GM10847 (cell line): ENCODE measurements around the gene MTCH1.

Experiments
- POLR2A ChIP-seq: IDR thresholded peaks from 2 replicates; pipeline ENCODE4 v1.6.1; 2011; ENCODE audit not compliant: insufficient read length; ENCODE audit errors: extremely low read depth

Gene MTCH1

DNA sequence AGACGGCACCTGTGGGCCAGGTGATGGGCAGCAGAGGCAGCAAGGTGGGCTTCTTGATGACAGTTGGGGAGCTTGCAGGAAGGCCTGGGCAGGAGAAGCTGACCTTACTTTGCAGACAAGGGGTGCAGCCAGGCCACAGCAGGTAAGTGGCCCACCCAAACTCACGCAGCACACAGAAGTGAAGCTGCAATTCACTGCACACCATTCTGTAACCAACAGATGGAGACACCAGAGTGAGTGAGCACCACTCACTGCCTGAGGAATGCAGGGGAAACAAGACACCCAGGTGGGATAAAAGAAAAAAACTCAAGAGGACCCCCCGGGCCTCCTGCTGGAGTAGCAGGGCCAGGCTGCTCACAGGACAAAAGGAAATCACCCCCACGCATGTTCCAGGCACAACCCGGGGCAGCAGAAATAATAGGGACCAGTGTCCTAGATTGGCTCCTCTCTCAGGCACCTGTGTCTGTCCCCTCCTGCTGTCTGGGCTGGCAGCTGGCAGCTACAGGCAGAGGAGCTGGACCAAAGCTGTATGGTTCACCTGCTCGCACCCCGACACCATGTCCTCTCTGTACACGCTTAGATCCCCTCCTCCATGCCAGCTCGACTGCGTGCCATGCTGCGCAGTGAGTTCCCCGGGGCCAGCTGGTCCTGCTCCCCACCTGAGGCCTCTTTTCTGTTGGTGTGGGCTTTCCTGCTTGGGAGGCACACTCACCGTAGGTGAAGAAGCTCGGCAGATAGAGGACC is 4.9 kb downstream of the MTCH1 start:
- TF ChIP-seq POLR2A = no peak

DNA sequence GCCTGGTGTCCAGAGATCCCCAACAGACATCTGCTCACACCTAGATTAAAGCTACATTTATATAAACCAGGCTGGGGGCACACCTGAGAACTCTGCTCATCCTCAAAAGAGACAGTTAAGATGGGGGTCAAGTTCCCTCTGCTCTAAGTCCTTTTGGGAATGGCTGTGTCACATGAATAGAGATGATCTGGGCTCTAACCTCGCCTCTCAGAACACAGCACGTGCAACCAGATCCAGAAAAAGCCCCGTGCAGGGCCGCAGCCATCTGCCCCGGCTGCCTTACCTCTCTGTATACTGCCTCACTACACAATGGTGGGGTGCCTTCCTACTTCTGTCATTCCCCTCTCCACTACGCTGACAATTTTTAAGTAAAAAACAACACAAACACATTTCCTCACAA is 5.9 kb downstream of the MTCH1 start:
- TF ChIP-seq POLR2A = no peak

DNA sequence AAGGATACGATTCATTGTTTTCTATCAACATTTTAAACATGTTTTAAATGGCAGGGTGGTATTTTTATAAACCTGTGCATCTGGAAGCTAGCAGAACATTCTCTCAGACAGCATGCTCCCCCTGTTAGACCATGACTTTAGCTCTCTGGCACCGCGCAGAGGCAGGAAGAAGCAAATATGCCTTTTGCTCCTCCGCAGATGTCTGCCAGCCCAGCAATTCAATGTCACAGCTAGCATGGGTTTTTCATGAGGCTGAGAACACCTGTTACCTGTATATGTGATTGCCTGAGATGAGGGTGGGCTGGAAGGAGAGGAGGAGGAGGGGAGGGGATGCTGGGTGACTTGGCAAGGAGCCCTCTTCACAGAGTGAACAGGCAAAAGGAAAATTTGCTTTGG is 6.7 kb downstream of the MTCH1 start:
- TF ChIP-seq POLR2A = no peak

DNA sequence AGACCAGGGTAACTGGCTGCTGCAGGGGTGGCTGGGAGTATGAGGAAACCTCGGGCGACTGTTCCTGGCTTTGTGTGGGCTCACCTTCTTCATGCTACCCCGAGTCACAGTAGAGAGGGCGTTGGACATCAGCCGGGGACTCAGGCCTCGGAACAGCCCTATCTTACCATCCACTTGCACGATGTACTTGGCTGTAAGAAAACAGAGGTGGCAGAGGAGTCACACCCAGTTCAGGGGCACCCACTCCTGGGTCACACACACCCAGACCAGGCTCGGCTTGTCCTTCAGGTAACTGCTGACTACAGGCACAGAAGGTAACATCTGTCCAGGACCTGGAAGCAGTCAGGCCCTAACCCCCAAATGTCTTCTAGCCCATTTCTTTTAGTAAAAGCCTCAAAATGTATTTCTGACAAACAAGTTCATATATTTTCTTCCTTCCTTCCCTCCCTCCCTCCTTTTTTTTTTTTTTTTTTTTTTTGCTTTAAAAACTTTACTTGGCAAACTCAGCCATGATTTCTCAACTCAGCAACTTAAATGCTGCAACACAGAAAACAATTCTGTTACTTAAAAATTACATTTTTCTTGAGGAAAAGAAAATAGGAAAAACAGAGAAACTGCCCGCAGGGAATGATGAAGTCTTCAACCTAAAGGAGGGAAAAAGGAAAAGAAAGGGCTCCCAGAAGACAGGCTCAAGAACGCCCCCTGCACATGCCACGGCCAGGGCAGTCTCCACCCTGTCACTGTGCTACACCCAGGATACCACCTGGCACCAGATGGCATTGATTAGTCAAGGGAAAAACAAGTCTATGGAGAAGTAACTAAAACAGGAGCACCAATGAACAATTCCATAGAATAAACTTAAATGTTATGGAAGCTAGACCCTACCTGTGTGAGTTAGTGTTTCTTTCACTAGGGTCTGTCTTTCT is 7.3 kb downstream of the MTCH1 start:
- TF ChIP-seq POLR2A = no peak

DNA sequence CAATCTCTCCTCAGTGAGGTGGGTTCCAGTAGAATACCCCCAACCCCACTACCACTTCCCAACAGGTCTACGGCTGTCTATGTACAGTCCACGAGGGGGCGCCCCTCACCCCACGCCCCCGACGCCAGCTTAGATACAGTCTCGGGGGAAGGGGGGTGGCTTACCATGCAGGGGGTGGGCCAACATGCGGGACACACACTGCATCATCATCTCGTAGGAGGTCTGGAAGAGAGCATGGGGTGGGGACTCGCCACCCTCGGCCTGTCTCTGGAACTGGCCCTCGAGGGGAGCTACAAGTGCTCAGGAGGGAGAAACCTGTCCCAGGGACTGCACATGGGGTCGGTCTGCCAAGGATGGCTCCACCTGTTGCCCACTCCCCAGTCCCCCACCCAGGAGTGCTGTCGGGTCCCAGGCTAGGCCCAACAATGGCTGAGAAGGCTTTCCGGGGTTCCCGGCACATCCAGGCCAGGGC is 8.5 kb downstream of the MTCH1 start:
- no peak for TF ChIP-seq POLR2A

DNA sequence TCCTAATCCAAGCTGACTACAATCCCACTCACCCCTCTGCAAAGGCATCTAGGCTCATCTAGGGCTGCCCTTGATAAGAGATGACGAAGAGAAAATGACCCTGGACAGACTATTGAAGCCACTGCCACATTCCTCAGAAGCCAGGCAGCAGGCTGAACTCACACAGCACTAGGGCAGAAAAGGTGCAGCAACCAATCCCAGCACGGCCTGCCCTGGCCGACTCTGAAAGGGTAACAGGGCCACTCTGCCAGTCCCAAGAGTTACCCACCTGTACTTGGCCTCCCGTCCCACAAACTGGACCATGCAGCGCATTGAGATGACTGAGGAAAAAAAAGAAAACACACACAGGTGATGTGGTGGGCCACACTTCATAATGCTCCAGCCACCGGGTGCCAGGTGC is 9.1 kb downstream of the MTCH1 start:
- TF ChIP-seq POLR2A = no peak

DNA sequence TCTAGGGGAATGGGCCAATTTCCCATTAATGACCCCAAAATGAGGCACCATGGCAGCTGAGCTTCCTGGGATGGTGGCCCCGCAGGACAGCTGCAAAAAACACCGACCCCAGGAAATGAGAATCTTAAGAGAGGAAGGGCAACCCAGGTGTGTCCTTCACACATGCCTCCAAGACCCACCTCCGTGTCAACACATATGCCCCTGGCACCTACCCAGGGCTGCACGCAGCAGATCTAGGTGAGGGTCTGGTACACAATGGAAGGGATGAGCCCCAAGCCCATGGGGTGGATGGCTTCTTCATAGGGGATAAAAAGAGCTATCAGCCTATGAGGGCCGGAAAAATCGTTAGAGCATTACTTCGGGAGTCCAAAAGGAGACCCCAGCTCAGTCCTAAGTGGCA is 9.5 kb downstream of the MTCH1 start:
- no peak for TF ChIP-seq POLR2A

DNA sequence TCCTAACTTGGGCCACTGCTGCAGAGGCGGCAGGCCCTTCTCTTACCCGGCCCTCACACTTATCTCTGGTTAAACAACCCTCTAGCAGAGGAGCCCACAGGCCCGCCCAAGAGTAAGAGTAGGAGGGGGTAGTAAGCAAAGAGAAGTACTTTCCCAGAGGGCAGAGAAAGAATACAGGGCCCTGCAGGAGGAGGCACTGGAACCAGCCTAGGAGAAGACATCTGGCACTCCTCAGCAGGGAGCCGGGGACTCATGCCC is 10.1 kb downstream of the MTCH1 start:
- no peak for TF ChIP-seq POLR2A

DNA sequence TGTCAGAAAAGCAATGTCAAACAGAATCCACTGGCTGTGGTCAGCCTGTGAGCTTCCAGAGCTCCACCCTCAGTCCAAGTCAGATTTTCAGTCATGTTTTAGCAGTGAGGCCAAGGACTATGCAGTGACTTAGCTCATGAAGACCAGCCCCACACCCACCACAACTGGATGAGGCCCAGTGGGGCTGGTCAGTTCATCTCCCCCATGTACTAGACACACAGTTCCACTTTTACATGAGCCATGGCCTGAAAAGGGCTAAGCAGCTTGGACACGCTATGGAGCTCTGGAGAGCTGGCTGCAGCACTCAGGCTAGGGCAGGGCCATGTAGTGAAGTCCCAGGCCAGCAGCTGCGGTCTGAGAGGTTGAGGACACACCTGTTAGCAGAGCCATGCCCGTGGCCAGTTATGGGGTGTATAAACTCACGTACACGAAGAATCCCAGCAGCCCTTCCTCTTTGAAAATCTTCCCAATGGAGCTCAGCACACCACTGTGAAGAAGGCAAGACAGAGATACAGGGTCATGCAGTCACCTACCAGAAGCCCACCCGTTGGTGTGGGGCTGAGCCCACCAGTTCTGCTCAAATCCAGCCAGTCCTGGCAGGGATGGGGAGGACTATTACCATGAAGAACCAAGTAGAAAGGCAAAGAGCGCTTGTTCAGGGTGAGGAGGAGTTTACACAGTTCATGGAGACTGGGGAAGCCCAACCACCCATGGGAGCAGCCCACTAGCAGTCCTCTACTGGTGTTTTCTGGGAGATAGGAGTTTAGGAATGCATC is 10.6 kb downstream of the MTCH1 start:
- no peak for TF ChIP-seq POLR2A

DNA sequence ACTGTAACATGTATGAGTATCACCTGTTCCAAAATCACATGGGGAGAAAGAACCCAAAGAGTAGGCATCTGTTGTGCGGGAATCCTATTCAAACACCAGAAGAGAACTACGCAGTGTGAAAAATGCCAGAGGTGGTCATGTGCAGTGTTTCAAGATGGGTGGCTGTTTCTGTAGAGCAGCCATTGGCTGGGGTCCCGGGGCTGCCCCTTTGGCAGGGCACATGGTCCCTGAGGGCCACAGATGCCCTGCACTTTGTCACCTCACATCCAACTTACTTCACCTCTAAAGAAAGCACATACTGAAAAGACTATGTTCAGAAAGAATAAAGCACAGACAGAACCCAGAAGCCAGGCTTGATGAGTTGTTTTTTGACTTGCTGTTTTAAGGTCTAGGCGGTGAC is 12.3 kb downstream of the MTCH1 start:
- no peak for TF ChIP-seq POLR2A

DNA sequence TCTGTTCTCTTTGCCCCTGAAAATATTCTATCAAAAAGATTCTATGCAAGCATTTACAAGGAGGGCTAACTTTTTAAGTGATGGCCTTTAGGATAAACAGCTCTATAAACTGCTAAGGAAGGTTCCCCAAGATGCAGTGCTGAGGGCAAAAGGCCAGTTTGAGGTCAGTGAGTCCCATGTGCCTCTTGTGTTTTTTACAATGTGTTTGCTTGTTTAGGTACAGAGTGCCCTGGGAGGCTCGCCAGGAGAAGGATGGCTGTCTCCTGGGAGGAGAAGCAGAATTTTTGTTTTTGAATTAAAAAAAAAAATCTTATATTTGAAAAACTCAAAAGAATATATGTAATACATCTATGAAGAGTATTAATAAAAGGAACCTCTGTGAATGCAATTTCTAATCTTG is 12.8 kb downstream of the MTCH1 start:
- no peak for TF ChIP-seq POLR2A

DNA sequence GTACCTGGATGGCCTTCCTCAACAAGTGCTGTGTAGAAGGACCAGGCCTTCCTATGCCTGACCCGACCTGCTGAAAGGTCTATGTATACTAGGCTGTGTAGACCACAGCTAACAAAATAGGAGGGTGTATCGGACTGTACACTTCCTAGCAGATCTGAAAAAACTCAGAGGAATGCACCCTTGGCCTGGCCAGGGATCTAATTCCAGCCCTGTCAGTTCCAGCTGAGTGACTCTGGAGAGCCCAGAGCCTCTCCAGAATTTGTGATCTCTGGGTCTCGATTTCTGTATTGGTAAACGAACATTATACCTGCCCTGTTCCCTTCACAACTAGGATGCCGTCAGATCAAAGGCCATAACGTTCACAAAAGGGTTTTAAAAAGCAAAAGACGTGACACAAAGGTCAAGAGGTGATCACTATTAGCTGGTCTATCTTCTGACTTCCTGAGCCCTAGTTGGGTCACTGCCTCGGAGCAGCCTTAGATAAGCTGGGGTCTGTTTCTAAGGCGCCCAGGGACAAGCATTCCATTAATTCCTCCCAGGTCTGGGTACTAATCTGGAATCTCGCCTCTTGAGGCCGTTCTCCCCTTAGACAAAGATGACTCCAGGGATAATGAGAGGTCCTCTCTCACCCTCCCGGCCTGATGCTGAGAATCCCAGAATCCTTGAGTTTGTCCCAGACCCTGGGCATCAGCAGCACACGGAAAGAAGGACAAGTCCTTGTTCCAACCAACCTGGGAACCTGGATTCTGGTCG is 13.9 kb downstream of the MTCH1 start:
- no peak for TF ChIP-seq POLR2A

DNA sequence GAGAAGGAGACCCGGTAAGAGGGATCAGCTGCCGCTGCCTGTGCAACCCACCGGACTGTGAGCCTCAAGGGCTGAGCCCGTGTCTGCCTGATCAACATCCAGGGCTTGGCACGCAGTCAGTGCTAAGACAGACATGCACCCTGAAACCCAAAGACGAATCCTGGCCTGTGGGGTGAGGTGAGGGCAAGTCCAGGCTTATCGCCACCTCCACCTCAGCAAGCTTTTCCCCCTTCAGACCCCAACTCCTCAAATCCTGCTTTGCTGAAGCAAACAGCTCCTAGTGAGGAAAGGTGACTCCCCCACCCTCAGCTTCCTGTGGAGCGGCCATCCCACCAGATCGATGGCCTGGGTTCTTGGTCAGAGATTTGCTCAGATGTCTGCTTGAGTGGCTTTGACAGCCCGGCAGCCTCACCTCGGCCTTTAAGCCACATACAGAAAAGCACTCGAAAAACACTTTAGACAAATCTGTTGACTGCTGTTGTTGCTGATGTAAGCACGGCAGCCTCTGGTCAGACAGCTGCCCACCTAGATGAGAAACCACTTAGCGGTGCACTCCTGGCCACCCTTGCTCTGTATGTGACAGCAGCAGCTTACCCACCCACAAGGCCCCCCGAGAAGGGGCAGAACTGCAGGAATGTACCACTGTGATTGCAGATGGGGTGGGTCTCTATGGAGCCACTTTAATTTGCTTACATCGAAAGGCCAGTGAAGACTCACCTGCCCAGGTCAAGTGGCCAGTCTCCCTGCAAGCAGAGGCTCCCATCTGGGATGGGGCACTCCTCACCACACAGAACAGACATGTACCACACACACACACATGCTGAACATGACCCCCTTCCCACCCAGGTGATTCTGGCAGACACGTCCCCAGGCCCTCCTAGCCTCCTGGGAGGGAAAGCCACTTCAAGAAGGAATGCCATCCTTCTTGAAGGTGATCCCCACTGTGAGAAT is 14.8 kb downstream of the MTCH1 start:
- TF ChIP-seq POLR2A = no peak
